Measurements from ENCODE around the gene PLEKHG1.

The PLEKHG1 gene

DNA sequence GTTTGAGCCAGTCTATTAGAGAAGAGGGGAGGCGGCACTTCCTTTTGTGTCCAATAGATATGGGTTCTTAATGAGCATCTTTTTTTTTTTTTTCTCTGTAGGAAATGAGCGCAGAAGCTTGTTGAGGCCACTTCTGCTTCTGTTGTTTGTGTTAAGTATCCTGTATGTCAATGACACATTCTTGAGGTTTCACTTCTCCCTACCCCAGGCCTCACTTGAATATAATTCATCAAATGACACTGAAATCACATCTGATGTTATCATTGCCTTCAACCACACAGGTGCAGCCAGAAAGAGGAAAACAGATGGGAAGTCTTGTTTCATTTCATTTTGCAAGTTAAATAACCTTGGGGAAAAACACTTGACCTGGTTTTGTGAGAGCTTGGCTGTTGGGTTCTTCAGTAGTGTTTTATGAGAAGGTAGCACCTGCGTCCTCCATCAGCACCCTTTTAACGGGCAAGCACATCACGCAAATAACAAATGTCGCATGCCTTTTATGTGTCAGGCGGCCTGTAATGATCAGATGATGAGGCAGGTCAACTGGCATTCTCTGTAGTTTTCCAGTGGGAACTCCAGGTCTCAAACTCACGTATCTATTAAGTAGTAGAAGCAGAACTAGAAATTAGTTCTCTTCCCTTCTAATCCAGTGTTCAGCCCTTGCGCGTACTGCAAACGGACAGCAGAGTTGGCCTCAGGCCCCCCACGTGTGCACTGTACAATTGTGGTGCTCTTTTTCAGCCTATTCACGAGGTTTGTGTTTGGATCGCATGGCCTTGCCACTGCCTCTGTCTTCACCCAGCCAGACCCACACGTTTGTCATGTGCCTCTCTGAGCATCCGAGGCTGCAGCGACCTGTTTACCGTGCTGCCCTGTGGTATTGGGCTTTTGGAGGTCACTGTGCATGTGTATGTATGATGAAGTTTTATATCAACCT is 23.5 kb downstream of the PLEKHG1 start:
- TF ChIP-seq, protein P1, sequence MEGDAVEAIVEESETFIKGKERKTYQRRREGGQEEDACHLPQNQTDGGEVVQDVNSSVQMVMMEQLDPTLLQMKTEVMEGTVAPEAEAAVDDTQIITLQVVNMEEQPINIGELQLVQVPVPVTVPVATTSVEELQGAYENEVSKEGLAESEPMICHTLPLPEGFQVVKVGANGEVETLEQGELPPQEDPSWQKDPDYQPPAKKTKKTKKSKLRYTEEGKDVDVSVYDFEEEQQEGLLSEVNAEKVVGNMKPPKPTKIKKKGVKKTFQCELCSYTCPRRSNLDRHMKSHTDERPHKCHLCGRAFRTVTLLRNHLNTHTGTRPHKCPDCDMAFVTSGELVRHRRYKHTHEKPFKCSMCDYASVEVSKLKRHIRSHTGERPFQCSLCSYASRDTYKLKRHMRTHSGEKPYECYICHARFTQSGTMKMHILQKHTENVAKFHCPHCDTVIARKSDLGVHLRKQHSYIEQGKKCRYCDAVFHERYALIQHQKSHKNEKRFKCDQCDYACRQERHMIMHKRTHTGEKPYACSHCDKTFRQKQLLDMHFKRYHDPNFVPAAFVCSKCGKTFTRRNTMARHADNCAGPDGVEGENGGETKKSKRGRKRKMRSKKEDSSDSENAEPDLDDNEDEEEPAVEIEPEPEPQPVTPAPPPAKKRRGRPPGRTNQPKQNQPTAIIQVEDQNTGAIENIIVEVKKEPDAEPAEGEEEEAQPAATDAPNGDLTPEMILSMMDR (IDR thresholded peaks at IDR 0.05; ENCODE audit: insufficient read depth, low read length, missing control alignments), result no peak
- POLR2A ChIA-PET, result no interaction called here
- CTCF ChIA-PET, result interaction anchor here (1.0 kb wide), 1 partner anchor 20 kb away, joined by 3 read pairs; no protein-coding TSS in a partner anchor
- DNase-seq (ENCODE audit: low read depth, low spot score), result no peak
- H3K4me3 ChIP-seq (ENCODE audit: low read depth, low read length), result no peak overlapping the region

DNA sequence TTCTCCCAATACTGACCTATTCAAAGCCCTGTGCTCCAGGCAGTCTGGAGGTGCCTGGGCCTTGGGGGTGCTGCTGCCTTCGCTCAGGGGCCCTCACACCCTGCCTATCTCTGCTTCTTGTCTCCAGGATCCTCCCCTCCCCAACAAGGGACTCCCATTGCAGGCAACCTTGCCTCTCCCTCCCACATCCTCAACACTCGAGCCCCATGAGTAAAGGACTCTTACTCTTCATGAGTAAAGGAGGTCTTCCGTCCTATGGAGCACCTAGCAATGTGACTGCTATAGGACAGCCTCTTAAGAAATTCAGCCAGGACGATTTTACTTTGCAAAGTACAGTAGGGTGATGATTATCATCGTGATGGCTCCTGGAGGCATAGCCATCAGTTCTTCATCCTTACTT is 24.5 kb downstream of the PLEKHG1 start:
- TF ChIP-seq, protein P1 (IDR thresholded peaks at IDR 0.05; ENCODE audit: insufficient read depth, low read length, missing control alignments), result no peak
- no peak for DNase-seq (ENCODE audit: low read depth, low spot score)
- CTCF ChIA-PET, result no interaction called here
- POLR2A ChIA-PET, result no interaction called here
- no peak overlapping the region for H3K4me3 ChIP-seq (ENCODE audit: low read depth, low read length)

DNA sequence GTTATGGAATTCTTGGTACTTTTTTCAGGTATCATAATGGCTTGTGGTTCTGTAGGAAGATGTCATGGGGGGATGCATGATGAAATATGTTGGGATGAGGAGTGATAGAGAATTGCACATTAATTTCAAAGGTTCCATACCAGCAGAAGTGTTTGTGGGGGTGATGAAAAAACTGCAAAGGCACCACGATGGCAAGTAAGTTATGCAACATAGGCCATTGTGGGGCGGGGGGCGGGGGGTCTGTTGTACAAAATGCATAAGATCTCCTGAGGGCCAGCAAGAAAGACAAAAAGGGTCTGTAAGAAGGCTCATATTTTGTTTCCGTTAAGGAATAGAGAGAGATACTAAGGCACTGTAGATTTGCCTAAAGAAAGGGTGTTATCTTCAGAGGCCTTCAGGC is 26.2 kb downstream of the PLEKHG1 start:
- POLR2A ChIA-PET, result no interaction called here
- DNase-seq (ENCODE audit: low read depth, low spot score), result no peak
- TF ChIP-seq, protein P1 (IDR thresholded peaks at IDR 0.05; ENCODE audit: insufficient read depth, low read length, missing control alignments), result no peak
- H3K4me3 ChIP-seq (ENCODE audit: low read depth, low read length), result no peak overlapping the region
- CTCF ChIA-PET, result no interaction called here

DNA sequence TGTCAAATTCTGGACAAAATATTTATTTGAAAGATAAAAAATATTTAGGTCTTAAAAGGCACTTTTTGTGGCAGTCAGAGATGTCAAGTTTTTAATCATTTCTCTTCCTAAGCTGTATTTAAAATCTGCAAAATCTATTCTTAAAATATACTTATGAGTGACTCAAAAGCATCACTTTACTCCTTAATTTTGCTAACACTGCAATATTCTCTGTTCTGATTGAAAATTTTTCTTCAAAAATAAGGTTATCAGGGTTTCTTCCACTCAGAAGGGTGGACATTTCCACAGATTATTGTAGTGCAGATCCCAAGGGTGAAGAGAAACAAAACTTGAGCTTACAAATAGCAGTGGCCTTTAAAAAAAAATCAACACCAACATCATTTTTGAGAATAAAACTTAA is 27.5 kb downstream of the PLEKHG1 start:
- POLR2A ChIA-PET, result no interaction called here
- CTCF ChIA-PET, result no interaction called here
- no peak for DNase-seq (ENCODE audit: low read depth, low spot score)
- TF ChIP-seq, protein P1 (IDR thresholded peaks at IDR 0.05; ENCODE audit: insufficient read depth, low read length, missing control alignments), result no peak
- no peak overlapping the region for H3K4me3 ChIP-seq (ENCODE audit: low read depth, low read length)

DNA sequence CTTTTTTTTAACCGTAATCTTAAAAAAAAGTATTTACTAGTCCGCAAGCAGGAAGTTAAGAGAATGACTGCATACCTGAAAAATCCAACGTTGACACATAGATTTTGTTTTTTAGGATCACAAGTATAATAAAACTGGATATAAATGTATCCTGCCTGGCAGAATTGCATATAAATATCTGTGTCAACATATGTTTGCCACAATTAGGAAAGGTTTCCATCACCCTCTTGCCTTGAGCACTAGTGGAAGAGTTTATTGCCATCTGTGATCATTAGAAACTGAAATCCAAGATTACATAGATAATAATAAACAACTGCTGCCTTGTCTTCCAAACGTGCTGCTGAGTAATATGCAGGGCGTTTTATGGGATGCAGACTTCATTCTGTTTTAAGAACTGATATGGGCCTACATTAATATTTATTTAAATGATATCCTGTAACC is 27.9 kb downstream of the PLEKHG1 start:
- DNase-seq (ENCODE audit: low read depth, low spot score), result no peak
- TF ChIP-seq, protein P1 (IDR thresholded peaks at IDR 0.05; ENCODE audit: insufficient read depth, low read length, missing control alignments), result no peak
- CTCF ChIA-PET, result no interaction called here
- POLR2A ChIA-PET, result no interaction called here
- no peak overlapping the region for H3K4me3 ChIP-seq (ENCODE audit: low read depth, low read length)

DNA sequence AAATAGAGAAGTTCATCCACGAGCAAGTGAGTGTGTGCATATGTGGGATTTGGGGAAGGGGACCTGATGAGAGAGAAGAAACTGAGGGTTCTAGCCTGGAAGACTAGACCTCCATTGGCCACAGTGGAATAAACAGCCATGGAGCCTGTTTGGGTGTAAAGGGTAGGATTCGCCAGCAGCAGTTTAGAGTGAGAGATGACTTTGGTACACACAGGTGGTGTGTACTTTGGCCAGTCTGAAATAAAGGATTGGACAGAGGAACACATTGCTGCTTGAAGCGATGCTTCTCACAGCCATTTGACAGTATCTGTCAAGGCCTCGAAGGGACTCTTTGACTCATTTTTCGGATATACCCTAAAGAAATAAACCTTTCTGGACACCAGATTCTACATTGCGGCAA is 29.2 kb downstream of the PLEKHG1 start:
- DNase-seq (ENCODE audit: low read depth, low spot score), result no peak
- ChIA-PET POLR2A (no interaction called here), CTCF (no interaction called here)
- H3K4me3 ChIP-seq (ENCODE audit: low read depth, low read length), result no peak overlapping the region
- TF ChIP-seq, protein P1 (IDR thresholded peaks at IDR 0.05; ENCODE audit: insufficient read depth, low read length, missing control alignments), result no peak
